GM18951 (cell line): ENCODE data around the gene SP8.

ENCODE experiments used
- POLR2A ChIP-seq: IDR thresholded peaks from 4 replicates; pipeline ENCODE4 v1.6.1; 2011; ENCODE audit warnings: mild to moderate bottlenecking; ENCODE audit not compliant: insufficient read length, insufficient read depth; ENCODE audit errors: extremely low read depth
- in situ Hi-C: fragments of 300-500 bp; cut with MboI; formaldehyde crosslinking; loops from one replicate; pipeline ENCODE4 v1.12.0; 2022; ENCODE audit warnings: low sequenced_read_pairs, mixed read lengths, inconsistent platforms; ENCODE audit not compliant: unreplicated experiment

SP8 gene

GRCh38 chr7:20779041-20779440 lies 7.6 kb downstream of the SP8 start:
- TF ChIP-seq POLR2A, result no peak
- in situ Hi-C loops, result loop anchor here (10.0 to 25.0 kb wide), 3 partner anchors 466 to 776 kb away; no protein-coding TSS in a partner anchor

GRCh38 chr7:20778063-20778721 lies 8.5 kb downstream of the SP8 start:
- in situ Hi-C loops, result loop anchor here (10.0 to 25.0 kb wide), 3 partner anchors 467 to 777 kb away; no protein-coding TSS in a partner anchor
- no peak for TF ChIP-seq POLR2A

- in situ Hi-C loops, result loop anchor here (10.0 to 25.0 kb wide), 3 partner anchors 467 to 777 kb away; no protein-coding TSS in a partner anchor
- TF ChIP-seq POLR2A, result no peak
These were observed 9.2 kb downstream of the SP8 start for GRCh38 chr7:20777377-20778062.

GRCh38 chr7:20776942-20777341 lies 9.7 kb downstream of the SP8 start:
- in situ Hi-C loops, result loop anchor here (10.0 to 25.0 kb wide), 3 partner anchors 468 to 778 kb away; no protein-coding TSS in a partner anchor
- no peak for TF ChIP-seq POLR2A

GRCh38 chr7:20776214-20776911 lies 10.3 kb downstream of the SP8 start:
- in situ Hi-C loops, result loop anchor here (10.0 to 25.0 kb wide), 3 partner anchors 468 to 778 kb away; no protein-coding TSS in a partner anchor

GRCh38 chr7:20754001-20754400 lies 32.7 kb downstream of the SP8 start:
- in situ Hi-C loops, result no loop called here
- no peak for TF ChIP-seq POLR2A

More at GRCh38 chr7:20776214-20776911, 10.3 kb downstream of the SP8 start:
- TF ChIP-seq POLR2A, result no peak

GRCh38 chr7:20749906-20750305 lies 36.8 kb downstream of the SP8 start:
- no peak for TF ChIP-seq POLR2A
- in situ Hi-C loops, result no loop called here

GRCh38 chr7:20748853-20749252 lies 37.8 kb downstream of the SP8 start:
- TF ChIP-seq POLR2A, result no peak
- in situ Hi-C loops, result no loop called here

GRCh38 chr7:20747001-20747400 lies 39.7 kb downstream of the SP8 start:
- TF ChIP-seq POLR2A, result no peak
- in situ Hi-C loops, result no loop called here

GRCh38 chr7:20745702-20746101 lies 41.0 kb downstream of the SP8 start:
- no peak for TF ChIP-seq POLR2A
- in situ Hi-C loops, result no loop called here

- TF ChIP-seq POLR2A, result no peak
- in situ Hi-C loops, result no loop called here
These were observed 41.7 kb downstream of the SP8 start for GRCh38 chr7:20744954-20745446.

GRCh38 chr7:20742913-20743312 lies 43.8 kb downstream of the SP8 start:
- TF ChIP-seq POLR2A, result no peak
- in situ Hi-C loops, result no loop called here

GRCh38 chr7:20741801-20742200 lies 44.9 kb downstream of the SP8 start:
- in situ Hi-C loops, result no loop called here

More at GRCh38 chr7:20741801-20742200, 44.9 kb downstream of the SP8 start:
- TF ChIP-seq POLR2A, result no peak
